Kidney (tissue), 14 donors: ENCODE results near the gene METRN. TPM values are rescaled to one million over a fixed set of nuclear protein-coding genes. Genes with fewer than 3 reads are reported as not detected.

ENCODE experiments used
- DNase-seq, 5 donors: peaks; one replicate each; pipeline ENCODE4 v3.0.0-alpha.2; 2013 to 2020
- FAIRE-seq: peaks from 2 replicates; lab custom pipeline; 2012; peaks lifted over from hg19 to GRCh38; lab: Jason Lieb, UNC
- H3K27ac ChIP-seq, 2 donors: one replicate each; pipeline ENCODE4 v1.7.0; 2013; ENCODE audit warnings: low read depth in 2 of 2, low read length in 2 of 2, inconsistent platforms in 1 of 2
- H3K27me3 ChIP-seq: one replicate; pipeline ENCODE4 v1.7.1; 2013; ENCODE audit warnings: low read length, inconsistent platforms; ENCODE audit not compliant: control insufficient read depth, insufficient read depth
- H3K36me3 ChIP-seq, 3 donors: one replicate each; pipeline versions ENCODE4 v1.7.0 to v1.7.1; 2013; ENCODE audit warnings: low read length in 3 of 3, control low read depth in 1 of 3, inconsistent platforms in 1 of 3; ENCODE audit not compliant: insufficient read depth in 3 of 3, control insufficient read depth in 2 of 3
- H3K4me1 ChIP-seq, 3 donors: one replicate each; pipeline versions ENCODE4 v1.7.0 to v1.7.1; 2013; ENCODE audit warnings: low read length in 3 of 3, inconsistent platforms in 1 of 3, low read depth in 1 of 3; ENCODE audit not compliant: control insufficient read depth in 2 of 3, insufficient read depth in 2 of 3
- H3K4me3 ChIP-seq, 3 donors: one replicate each; pipeline versions ENCODE4 v1.7.0 to v1.8.1; 2013; ENCODE audit warnings: low read length in 3 of 3, control low read depth in 1 of 3, inconsistent platforms in 1 of 3
- H3K9ac ChIP-seq, 3 donors: one replicate each; pipeline versions ENCODE4 v1.7.0 to v1.7.1; 2013; ENCODE audit warnings: low read length in 3 of 3, control low read depth in 1 of 3, inconsistent platforms in 1 of 3
- H3K9me3 ChIP-seq, 3 donors: one replicate each; pipeline versions ENCODE4 v1.7.0 to v1.7.1; 2013; ENCODE audit warnings: low read length in 3 of 3, control low read depth in 1 of 3, inconsistent platforms in 1 of 3; ENCODE audit not compliant: control insufficient read depth in 2 of 3, insufficient read depth in 1 of 3
- CTCF ChIP-seq: IDR thresholded peaks from 3 replicates; pipeline ENCODE4 v1.5.1; 2012; ENCODE audit warnings: mild to moderate bottlenecking, moderate library complexity, borderline replicate concordance; ENCODE audit not compliant: insufficient read depth; ENCODE audit errors: extremely low read depth
- intact Hi-C: fragments of 100-400 bp; cut with DNase I; formaldehyde crosslinking; loops from one replicate; pipeline ENCODE4 v1.11.1; 2022
- polyA plus RNA-seq: library from polyadenylated mRNA; stranded (reverse); fragments of 350-450 nt; fragmentation: Illumina TruSeq; extraction: RNeasy Lipid Tissue Mini Kit (QIAGEN cat#74804); gene quantifications from one replicate; pipeline ENCODE4 v1.2.3, GENCODE V29; 2014; ENCODE audit warnings: low read depth, low replicate concordance; ENCODE audit not compliant: insufficient read depth
- total RNA-seq: library from RNA; stranded (reverse); fragmentation: NEBNext Ultra II Directional; extraction: Animal tissue kit (Norgen Biotek cat#: 25700); gene quantifications from one replicate; pipeline ENCODE4 v1.2.1, GENCODE V29; 2021
- donor health status: control.
- donor health status: control.
- donor health status: control.
- donor health status: control.
- donor health status: control.
- donor health status: DM: yes; HTN: yes; CAD: no.
- donor health status: Normal renal cell carcinoma (clear cell type).

The METRN gene
- total and polyA plus RNA-seq, 2 donors from 2014 or later, result 34.9 to 114 TPM

- intact Hi-C loops, result no loop called here
- Histone ChIP-seq H3K4me1 (peaks cover 0 to 2% (median 0%) of the 10 kb centered on the region in 3 donors), H3K27ac (no peak overlapping the region), H3K4me3 (no peak overlapping the region), H3K9ac (no peak overlapping the region), H3K36me3 (no peaks in the 10 kb centered on the region), H3K9me3 (no peaks in the 10 kb centered on the region), H3K27me3 (peaks cover 12% of the 10 kb centered on the region)
- DNase-seq, result no peak
- no peak for TF ChIP-seq CTCF
- FAIRE-seq, result no peak
Observed at GRCh38 chr16:708959-709358, 6.0 kb upstream of the METRN start.

- H3K27me3 ChIP-seq, result peaks cover 6% of the 10 kb centered on the region
- no peak overlapping the region for H3K9ac ChIP-seq
Observed at GRCh38 chr16:709566-710499, 5.1 kb upstream of the METRN start.

GRCh38 chr16:710500-711075 is 4.3 kb upstream of the METRN start:
- peaks cover 0 to 6% (median 0%) of the 10 kb centered on the region in 3 donors for H3K4me1 ChIP-seq
- no peak overlapping the region for H3K9ac ChIP-seq
- intact Hi-C loops, result no loop called here
- H3K4me3 ChIP-seq, result no peak overlapping the region
- peaks cover 6% of the 10 kb centered on the region for H3K27me3 ChIP-seq
- H3K36me3 ChIP-seq, result no peaks in the 10 kb centered on the region
- no peak overlapping the region for H3K27ac ChIP-seq
- no peak for DNase-seq
- TF ChIP-seq CTCF, result no peak
- FAIRE-seq, result no peak
- no peaks in the 10 kb centered on the region for H3K9me3 ChIP-seq

More at GRCh38 chr16:709566-710499, 5.1 kb upstream of the METRN start:
- FAIRE-seq, result no peak
- no peak for TF ChIP-seq CTCF
- no peaks in the 10 kb centered on the region for H3K9me3 ChIP-seq
- intact Hi-C loops, result no loop called here
- H3K4me3 ChIP-seq, result no peak overlapping the region
- H3K36me3 ChIP-seq, result no peaks in the 10 kb centered on the region
- DNase-seq, result peak in 4 of 5 donors; percentile 72 to 87 (median 84)
- peaks cover 0 to 6% (median 0%) of the 10 kb centered on the region in 3 donors for H3K4me1 ChIP-seq
- H3K27ac ChIP-seq, result no peak overlapping the region
